Right renal pelvis (tissue), 4 donors: Measurements from ENCODE around the gene ZNF837. TPM values are rescaled to one million over a fixed set of nuclear protein-coding genes. Genes with fewer than 3 reads are reported as not detected.
A peak's percentile ranks its signal among the peaks of the same experiment; 100 is the strongest.
"Not testable (repeated sequence)": the region's sequence is repeated elsewhere in the genome, so short reads cannot be mapped to it uniquely, and the experiment has no call there.

ENCODE experiments used
- DNase-seq, 4 donors: peaks; one replicate each; pipeline ENCODE4 v3.0.0-alpha.2; 2013; ENCODE audit warnings: low read depth in 4 of 4, low spot score in 3 of 4, missing footprints in 1 of 4
- polyA plus RNA-seq, 4 donors: library from polyadenylated mRNA; unstranded; fragments of 120-200 nt; gene quantifications; one replicate each; pipeline ENCODE4 v1.2.1, GENCODE V29; 2013; ENCODE audit not compliant: insufficient read length in 4 of 4

The ZNF837 gene
- polyA plus RNA-seq, result 1 to 10 TPM; 2.1 to 5.3 (median 2.8) TPM

DNA sequence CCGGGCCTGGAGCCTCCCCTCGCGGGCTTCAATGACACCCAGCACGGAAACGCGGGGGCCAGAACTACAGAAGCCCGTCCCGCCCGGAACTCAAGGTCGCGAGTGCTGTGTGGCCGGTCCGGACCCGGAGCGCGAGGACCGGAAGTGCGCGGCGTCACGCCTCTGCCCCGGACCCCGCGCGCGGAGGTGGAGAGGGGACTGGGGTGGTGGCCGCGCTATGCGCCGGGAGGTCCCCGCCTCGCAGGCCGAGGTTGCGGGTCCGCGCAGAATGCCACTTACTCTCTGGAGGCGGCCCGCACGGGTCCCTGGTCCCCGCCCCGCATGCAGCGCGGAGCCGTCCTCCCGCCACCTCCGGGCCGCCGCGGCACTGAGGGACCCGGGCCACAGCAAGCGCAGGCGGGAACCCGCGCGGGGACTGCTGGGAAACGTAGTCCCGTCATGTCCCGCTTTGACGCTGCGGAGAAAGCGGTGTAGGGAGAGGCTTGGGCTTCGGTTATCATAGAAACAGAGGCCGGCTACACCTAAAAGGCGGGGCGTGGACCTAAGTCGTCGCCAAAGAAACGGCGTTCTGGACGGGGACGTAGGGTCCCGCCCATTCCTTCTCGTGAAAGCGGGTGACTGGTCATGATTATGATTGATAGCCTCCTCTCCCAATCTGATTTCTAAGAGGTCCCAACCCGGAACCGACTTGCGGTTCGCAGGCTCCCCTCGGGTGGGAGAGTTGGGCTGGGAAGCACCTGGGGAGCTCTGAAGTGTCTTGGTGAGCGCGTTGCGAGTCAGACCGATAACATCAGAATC, at the start of gene ZNF837:
Gene ZNF837 (minus strand): TSS at position 369 of the 798 bp plus-strand sequence. CDS start 11,698 bp downstream, outside the sequence.
- DNase-seq, result peak; percentile 98 to 100 (median 99)

DNA sequence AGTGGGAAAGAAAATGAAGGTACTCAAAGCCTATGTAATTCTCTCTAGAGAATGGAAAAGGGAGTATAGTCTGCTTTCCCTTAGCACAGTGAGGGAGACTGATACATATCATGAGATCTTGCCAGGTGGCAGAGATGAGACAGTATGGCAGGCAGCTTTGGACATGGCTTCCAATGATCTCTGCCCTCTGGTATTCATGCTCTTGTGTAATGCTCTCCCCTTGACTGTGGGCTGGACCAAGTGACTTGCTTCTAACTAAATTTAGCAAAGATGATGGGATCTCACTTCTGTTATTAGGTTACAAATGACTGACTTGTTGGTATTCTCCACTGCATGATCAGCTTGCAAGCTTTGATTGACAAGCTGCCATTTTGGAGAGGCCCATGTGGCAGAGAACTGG, 48.9 kb upstream of the ZNF837 start:
- DNase-seq, result no peak

DNA sequence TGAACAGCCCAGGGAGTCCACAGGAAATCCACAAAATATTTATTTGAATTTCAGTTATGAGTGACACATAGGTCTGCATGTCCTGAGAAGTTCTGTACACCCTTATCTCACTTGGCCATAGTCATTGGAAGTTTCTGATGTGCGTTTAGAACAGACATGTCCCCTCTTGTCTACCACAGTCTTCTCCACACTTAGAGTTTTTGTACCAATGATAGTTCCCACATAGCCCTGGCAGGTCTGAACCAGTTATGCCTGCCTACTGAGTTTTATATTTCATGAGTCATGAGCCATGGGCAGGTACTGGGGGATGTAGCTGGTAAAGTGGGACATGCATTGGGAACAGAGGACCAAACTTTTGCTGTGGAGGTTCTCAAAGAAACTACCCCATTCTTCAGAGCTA, 47.8 kb upstream of the ZNF837 start:
- DNase-seq, result no peak

DNA sequence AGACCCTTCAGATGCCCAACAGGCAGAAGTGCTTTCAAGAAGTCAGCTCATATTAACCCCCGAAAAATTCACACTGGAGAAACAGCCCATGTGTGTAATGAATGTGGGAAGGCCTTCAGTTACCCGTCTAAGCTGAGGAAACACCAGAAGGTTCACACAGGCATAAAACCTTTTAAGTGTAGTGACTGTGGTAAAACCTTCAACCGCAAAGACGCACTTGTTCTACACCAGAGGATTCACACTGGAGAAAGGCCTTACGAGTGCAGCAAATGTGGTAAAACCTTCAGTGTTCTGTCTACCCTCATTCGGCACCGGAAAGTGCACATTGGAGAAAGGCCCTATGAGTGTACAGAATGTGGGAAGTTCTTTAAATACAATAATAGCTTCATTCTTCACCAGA, 36.2 kb upstream of the ZNF837 start:
- no peak for DNase-seq

DNA sequence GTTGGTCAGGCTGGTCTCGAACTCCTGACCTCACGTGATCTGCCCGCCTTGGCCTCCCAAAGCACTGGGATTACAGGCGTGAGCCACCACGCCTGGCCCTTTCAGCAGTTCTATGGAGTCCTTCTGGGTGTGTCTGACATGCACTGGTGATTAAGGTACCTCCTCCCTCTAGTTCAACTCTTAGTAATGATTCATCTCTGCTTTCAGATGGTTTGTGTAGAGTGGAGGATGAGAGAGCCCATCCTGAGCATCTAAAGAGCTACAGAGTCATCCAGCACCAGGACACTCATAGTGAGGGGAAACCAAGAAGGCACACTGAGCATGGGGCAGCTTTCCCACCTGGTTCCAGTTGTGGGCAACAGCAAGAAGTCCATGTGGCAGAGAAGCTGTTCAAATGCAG, 35.8 kb upstream of the ZNF837 start:
- DNase-seq, result no peak

DNA sequence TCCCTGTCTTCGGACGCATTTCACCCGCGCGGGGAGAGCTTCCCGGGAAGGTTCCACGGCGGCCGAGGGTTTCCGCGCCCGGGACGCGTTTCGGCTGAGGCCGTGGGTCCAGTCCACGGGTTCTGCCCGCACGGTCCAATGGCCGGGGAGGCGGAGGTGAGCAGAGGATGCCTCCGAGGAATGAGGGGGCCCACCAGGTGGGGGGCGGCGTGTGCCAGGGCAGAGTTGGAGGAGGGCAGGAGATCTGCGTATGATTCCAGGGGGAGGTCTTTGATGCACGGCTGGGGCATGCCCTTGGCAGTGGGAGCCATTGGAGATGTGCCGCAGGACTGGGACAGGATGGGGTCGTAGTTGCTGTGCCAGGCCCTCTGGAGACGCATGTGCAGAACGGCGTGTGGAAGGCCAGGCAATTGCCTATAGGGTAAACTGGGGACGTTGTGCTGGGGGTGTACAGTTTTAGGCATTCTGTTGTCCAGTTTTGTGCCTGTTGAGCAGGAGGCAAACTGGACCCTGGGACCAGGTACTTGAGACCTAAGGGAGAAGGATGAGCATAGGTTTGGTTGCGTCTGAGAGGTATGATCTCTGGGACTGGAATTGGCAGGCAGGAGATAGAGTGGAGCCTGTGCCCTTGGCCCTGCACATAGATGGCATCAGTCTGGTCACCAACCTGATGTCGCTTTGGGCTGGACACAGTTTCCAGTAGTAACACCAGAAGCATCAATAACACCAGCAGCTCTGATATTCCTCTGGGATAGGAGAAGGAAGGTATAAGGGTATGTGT, 28.4 kb upstream of the ZNF837 start:
- DNase-seq, result no peak

DNA sequence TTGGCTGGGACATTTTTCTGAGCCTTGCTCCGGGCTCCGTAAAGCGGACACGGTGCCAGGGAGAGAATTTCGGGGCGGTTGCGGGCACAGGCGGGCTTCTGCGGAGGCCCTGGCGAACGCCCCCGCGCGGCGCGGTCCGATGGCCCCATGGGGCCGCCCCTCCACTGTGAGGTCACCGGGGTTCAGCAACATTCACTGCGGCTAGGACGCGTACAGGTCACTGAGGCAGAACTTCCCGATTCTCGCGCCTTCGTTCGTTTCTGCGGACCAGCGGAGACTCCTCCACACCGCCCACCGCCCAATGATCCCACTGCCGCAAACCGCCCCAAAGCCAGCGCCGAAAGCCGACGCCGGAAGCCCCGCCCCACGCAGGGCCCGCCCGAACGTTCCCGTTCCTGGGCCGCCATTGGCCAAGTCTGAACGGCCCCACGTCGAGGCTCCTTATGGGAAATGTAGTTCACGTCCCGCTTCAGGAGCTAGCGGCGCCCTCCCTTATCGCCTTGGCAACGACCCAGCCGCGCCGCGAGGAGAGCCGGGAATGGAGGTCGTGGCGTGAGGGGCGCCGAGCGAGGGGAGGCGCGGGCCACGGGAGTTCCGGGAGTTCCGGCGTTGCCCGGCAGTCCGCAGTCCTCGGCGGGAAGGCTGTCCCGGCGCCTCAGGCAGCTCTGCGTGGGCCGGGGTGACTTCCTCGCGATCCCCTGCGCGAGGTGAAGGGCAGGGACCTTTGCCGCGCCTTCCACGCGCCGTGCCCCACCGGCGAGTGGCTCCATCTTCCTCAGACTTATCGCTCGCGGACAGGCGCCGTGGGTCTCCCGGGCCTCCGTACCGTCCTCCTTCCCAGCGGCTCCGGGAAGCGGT, 27.6 kb upstream of the ZNF837 start, which contains the start of gene ZNF584:
Gene ZNF584 (plus strand): TSS at position 498 of the 858 bp plus-strand sequence. CDS start 499 bp downstream, outside the sequence.
- DNase-seq, result peak; percentile 89 to 94 (median 93)

DNA sequence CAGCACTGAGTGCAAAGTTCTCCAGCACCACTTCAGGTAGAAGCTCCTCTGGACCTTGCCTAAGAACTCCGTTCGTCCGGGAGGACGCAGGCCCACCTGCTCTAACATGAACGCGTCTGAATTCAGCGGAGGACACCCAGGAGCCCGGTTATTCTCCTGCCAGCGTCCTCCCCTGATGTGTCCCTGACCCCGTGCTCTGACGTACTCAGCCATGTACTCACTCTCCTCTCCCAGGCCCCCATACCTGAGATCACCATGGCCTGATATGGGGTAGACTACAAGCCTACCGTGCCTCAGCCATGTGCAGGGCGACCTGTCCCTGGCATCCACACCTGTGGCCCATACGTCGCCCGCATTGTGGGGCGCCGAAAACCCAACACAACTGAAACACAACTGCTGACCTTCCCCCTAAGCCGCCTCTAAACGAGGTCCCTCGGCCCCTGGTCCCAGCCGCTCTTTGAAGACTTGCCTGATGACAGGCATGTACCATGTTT, 26.9 kb upstream of the ZNF837 start:
- DNase-seq, result no peak

DNA sequence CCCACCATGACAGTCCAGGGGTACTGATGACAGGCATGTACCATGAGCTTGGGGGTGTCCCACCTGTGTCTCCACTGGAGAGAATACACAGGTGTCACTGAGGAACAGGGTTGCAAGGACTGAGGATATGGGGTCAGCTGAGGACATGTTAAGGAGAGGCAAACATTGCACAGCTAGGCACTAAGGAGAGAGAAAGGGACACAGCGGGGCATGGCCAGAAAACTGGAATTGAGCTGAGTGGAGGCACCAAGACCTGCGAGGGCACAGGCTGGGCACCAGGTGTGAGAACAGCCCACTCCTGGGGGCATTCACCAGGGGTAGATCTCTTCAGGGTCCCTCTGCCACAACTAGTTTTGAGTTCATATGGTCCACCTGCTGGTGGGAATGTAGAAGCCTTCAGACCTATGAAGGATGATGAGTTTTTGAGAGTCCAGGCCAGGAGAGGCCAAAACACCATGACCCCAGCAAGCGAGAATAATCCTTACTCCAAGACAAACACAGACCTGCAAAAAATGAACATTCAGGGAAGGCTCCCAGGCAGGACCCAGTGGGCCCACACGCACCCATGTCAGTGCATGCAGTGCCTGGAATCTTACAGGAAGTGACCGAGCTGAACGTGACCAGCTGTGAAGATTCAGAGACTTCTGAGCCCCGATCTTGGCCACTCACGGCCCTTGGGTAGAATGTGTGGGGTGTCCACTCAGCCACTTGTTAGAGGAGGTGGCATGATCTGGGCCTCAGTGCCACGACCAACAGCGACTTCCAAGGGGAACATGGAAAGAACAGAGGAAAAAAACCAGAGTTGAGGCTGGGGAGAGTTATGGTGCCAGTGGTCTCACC, 26.2 kb upstream of the ZNF837 start:
- DNase-seq, result no peak

DNA sequence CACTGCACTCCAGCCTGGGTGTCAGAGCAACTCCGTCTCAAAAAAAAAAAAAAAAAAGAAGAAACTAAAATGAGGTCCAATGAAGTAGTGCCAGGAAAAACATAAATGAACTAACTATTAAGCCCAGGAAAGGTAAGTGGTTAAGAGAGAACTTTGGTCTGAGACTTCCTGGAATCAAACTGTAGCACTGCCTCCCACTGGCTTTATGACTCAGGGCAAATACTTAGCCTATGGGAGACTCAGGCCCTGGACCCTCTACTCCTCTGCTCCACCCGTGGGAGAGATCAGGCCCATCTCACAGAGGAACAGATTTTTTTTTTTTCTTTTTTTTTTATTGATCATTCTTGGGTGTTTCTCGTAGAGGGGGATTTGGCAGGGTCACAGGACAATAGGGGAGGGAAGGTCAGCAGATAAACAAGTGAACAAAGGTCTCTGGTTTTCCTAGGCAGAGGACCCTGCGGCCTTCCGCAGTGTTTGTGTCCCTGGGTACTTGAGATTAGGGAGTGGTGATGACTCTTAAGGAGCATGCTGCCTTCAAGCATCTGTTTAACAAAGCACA, 23.2 kb upstream of the ZNF837 start:
- DNase-seq, result not testable (repeated sequence)

DNA sequence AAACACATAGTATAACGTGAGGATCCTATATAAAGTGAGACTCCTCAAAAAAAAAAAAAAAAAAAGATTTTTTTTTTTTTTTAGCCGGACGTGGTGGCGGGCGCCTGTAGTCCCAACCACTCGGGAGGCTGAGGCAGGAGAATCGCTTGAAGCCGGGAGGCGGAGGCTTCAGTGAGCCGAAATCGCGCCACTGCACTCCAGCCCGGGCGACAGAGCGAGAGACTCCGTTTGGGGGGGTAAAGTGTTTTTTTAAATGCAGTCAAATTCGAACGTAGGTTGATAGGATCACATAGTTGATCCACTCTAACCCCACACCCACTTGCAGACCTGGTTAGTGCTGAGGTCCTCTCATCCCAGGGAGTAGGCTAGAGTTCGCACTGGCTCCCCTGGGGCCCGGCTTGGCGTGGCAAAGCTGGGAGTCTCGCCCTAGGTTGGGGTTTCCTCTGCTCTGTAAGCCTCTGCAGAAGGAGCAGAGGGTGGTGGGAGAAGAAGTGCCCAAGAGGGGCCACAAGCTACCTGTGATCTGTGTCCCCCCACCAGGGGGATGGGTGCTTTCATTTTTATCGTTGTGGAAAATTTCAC, 21.1 kb upstream of the ZNF837 start:
- DNase-seq, result no peak

DNA sequence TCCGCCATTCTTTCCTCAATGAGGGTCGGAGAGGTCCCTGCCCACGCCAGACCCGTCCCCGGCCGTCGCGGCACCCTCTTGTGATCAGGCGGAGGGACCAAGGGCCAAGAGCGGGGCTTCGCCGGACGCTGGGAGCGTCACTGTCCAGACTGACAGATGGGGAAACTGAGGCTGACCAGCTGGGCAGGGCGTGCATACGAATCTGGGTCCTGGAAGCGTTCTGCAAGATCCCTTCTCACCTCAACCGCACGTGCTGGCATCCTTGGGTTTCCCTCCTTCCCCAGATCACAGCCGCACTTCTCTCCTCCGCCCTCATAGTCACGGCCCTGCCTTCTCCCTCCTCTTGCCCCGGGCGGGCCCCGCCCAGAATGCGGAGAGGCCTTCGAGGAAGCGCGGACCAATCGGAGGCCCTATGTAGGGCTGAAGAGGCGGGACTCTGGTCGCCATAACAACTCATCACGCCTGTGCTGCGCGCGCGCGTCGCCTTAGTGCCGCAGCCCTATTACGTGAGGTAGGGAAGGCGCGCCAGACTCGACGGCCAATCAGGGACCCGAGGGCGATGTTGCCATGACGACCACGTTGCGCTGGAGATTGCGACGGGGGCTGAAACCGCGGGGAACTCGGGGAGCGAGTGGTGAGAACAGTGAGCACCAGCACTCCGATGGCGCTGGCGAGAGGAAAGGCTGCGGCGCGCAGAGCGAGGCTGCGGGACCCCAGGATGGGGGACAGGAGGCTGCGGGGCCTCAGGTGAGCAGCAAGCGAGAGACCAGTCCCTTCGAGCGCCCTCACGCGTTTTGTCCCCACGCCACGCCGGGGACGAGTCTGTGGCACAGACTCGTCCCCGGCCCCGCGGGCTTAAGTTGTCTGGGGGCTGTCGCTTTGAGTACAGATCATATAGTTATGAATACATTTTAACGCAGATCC, 20.3 kb upstream of the ZNF837 start:
- DNase-seq, result peak; percentile 97 to 100 (median 98)

DNA sequence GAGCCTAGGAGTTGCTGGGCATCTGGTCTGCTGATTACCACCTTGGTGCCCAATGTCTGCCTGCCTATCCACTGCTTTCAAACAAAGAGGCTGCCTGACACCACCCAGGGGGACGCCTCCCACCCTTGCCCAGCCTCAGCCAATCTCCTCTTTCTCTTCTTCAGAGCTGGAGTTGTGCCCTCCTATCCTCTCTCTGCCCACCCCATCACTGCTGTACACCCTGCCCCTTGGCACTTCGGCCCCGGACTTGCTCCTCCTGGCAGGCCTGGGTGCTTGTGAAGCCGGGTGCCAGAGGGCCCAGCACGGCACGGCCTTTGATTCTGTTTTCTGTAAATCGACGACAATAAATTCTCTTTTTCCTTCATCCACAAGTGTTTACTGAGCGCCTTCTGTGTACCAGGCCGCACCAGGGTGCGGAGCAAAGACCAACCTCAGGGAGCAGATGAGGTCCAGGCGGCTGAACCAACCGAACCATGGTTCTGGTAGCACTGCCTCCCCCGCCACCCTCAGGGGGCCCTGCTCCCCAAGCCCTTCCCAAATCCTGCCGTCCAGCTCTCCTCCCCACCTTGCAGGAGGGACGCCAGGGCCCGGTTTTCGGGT, 19.6 kb upstream of the ZNF837 start:
- DNase-seq, result no peak

DNA sequence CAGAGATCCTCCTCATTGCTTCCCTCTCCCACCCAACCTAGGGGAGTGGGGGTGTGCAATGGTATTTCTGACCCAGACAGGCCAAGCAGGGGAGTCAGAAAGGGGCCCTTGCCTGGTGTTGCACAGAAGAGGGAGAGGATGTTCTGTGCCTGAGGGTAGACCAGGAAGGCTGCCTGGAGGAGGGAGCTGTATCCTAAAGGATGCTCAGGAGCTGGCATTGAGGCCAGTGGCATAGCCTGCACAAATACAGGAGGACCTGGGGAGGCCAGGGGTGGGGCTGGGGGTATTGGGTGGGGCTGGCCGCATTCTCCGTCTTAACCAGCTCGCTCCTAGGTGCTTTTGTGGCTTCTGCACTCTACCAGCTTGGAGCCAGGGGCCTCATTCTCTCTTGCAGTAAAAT, 19.1 kb upstream of the ZNF837 start:
- DNase-seq, result no peak

DNA sequence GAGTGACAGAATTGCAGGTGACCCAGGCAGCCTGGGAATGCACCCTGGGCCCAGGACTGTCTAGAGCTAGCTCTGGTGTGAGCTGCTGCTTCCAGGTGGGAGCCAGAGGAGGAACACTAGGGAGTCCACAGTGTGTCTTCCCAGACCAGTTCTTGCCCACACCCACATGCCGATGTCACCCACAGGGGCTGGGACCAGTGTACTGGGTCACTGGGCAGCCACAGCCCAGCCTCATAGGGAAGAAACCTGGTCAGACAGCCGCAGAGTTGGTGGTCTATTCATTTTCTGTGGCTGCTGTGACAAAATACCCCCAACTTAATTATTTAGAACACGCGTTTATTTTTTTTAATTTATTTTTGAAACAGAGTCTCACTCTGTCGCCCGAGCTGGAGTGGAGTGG, 17.7 kb upstream of the ZNF837 start:
- no peak for DNase-seq

DNA sequence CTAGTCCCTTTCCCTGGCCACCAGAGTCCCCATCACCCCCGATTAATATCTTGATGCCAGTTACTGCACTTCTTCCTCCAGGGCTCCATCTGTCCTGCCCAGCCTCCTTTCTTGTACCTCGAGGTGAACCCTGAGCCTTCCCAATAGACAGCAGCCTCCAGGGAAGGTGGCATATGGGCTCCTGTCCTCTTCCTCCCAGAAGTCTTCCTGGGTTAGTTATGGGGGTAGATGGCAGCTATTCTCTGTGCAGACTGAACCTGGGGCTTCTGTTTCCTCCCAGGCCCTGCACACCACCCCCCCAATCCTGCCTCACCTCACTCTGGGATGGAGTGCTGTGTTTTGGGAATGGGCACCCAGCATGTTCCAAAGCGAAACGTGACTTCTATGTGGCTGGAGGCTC, 17.3 kb upstream of the ZNF837 start:
- DNase-seq, result no peak

DNA sequence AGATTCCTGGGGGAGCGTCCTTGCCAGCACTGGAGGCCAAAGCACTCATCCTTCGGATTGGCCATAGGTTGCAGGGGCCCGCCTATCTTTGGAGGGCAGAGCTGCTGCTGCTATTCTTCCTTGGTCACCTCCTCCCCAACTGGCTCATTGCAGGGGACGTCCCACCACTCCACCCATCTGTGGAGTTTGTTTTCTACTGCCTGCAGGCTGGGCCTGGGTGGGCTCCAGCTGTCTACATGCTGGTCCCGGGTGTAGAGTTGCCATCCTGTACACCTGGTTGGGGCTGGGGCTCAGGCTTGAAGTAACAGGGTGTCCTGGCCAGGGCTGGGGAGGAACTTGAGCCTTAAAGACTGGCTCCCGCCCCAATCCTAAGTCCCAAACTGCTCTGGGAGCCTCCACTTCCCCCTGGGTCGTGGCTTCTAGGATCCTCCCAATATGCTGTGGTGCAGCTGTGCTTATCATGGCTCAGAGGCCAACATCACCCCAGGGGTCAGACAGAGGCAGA, 16.8 kb upstream of the ZNF837 start:
- no peak for DNase-seq
